Smooth muscle cell (in vitro differentiated cells): ENCODE results near the gene SMC4. TPM values are rescaled to one million over a fixed set of nuclear protein-coding genes. Genes with fewer than 3 reads are reported as not detected.

Experiments used
- DNase-seq: peaks from one replicate; lab custom pipeline; 2025; ENCODE audit not compliant: unreplicated experiment; lab: John Stamatoyannopoulos, UW
- H2AFZ ChIP-seq: fragments of 200-600 bp; sonication (generic); 2 replicates; pipeline ENCODE4 v1.6.0; 2016; ENCODE audit warnings: antibody characterized with exemption, low read depth, mild to moderate bottlenecking
- H3F3A ChIP-seq: fragments of 200-600 bp; sonication (generic); 2 replicates; pipeline ENCODE4 v1.6.0; 2017; ENCODE audit warnings: antibody characterized with exemption, low read depth
- H3K27ac ChIP-seq: fragments of 200-600 bp; sonication (generic); 2 replicates; pipeline ENCODE4 v1.5.1; 2016; ENCODE audit warnings: low read depth, mild to moderate bottlenecking
- H3K27me3 ChIP-seq: fragments of 200-600 bp; sonication (generic); 2 replicates; pipeline ENCODE4 v1.6.1; 2016; ENCODE audit warnings: low read depth, mild to moderate bottlenecking
- H3K36me3 ChIP-seq: fragments of 200-600 bp; sonication (generic); 2 replicates; pipeline ENCODE4 v1.5.1; 2016; ENCODE audit warnings: low read depth
- H3K4me1 ChIP-seq: fragments of 200-600 bp; sonication (generic); 2 replicates; pipeline ENCODE4 v1.5.1; 2016; ENCODE audit warnings: low read depth
- H3K4me2 ChIP-seq: fragments of 200-600 bp; sonication (generic); 2 replicates; pipeline ENCODE4 v1.6.0; 2016; ENCODE audit warnings: mild to moderate bottlenecking
- H3K4me3 ChIP-seq: fragments of 200-600 bp; sonication (generic); 2 replicates; pipeline ENCODE4 v1.5.1; 2016; ENCODE audit warnings: mild to moderate bottlenecking
- H3K79me2 ChIP-seq: fragments of 200-600 bp; sonication (generic); 2 replicates; pipeline ENCODE4 v1.6.0; 2016; ENCODE audit warnings: low read depth, mild to moderate bottlenecking
- H3K9ac ChIP-seq: fragments of 200-600 bp; sonication (generic); 2 replicates; pipeline ENCODE4 v1.6.0; 2016; ENCODE audit warnings: low read depth
- H3K9me3 ChIP-seq: fragments of 200-600 bp; sonication (generic); replicated peaks from 2 replicates; pipeline ENCODE4 v1.5.1; 2016; ENCODE audit warnings: low read depth
- H4K20me1 ChIP-seq: fragments of 200-600 bp; sonication (generic); 2 replicates; pipeline ENCODE4 v1.6.0; 2016; ENCODE audit warnings: low read depth
- WGBS: methylation state at CpG from one replicate; pipeline ENCODE4 v1.1.7; 2016; ENCODE audit warnings: low lambda C conversion rate; 5-methylcytosine and 5-hydroxymethylcytosine counted together
- polyA plus RNA-seq: library from polyadenylated mRNA; unstranded; fragments of >200 nt; fragmentation: Nextera tagmentation; extraction: Ambion mirVana; gene quantifications from 2 replicates; pipeline ENCODE4 v1.2.1, GENCODE V29; 2016
- total RNA-seq: library from RNA; depleted of rRNA; stranded (reverse); fragments of >200 nt; gene quantifications from 2 replicates; pipeline ENCODE4 v1.2.3, GENCODE V29; 2014
- TF ChIP-seq, protein P1 (sequence below): fragments of 200-600 bp; sonication (generic); IDR thresholded peaks from 2 replicates; pipeline ENCODE4 v1.5.1; 2017; ENCODE audit warnings: borderline replicate concordance, mild to moderate bottlenecking, antibody characterized with exemption; ENCODE audit not compliant: insufficient read depth, poor library complexity, severe bottlenecking

Gene SMC4
- total and polyA plus RNA-seq, 2 experiments from 2014 or later = 55.1 to 122 TPM

DNA sequence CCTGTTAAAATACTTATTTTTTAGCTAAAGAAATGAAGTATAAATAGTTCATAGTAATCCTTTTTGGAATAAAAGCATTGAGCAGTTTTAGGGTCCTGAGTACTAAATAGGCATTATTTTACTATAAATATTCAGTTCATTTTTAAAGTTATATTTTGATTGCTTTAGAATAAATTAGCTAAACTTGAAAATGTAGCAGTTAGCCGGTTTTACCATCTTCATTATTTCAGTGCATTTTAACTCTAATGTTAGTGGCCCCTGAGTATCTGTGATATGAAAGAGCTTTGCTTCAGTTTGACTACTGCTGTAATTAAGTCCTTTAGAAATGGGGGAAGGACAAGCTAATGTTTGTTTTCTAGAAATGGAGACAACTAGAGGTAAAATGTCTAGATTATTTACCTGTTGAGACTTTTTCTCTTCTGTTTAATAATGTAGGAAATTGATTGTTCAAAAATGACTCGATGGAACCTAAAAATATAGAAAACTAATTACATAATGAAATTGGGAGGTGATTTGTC is 3.6 kb downstream of the SMC4 start:
- H4K20me1 ChIP-seq = peaks cover 29% of the 10 kb centered on the region
- H3K27ac ChIP-seq = peak overlapping the region; percentile 57
- peak overlapping the region; percentile 86 for H3K9ac ChIP-seq
- peaks cover 93% of the 10 kb centered on the region for H3K79me2 ChIP-seq
- H3K4me3 ChIP-seq = peak overlapping the region; percentile 78
- peak overlapping the region; percentile 80 for H2AFZ ChIP-seq
- TF ChIP-seq, protein P1, sequence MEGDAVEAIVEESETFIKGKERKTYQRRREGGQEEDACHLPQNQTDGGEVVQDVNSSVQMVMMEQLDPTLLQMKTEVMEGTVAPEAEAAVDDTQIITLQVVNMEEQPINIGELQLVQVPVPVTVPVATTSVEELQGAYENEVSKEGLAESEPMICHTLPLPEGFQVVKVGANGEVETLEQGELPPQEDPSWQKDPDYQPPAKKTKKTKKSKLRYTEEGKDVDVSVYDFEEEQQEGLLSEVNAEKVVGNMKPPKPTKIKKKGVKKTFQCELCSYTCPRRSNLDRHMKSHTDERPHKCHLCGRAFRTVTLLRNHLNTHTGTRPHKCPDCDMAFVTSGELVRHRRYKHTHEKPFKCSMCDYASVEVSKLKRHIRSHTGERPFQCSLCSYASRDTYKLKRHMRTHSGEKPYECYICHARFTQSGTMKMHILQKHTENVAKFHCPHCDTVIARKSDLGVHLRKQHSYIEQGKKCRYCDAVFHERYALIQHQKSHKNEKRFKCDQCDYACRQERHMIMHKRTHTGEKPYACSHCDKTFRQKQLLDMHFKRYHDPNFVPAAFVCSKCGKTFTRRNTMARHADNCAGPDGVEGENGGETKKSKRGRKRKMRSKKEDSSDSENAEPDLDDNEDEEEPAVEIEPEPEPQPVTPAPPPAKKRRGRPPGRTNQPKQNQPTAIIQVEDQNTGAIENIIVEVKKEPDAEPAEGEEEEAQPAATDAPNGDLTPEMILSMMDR = no peak
- no peaks in the 10 kb centered on the region for H3K27me3 ChIP-seq
- no peaks in the 10 kb centered on the region for H3K36me3 ChIP-seq
- H3K4me2 ChIP-seq = peak overlapping the region; percentile 87
- H3F3A ChIP-seq = peaks cover 7% of the 10 kb centered on the region
- no peak for DNase-seq
- H3K9me3 ChIP-seq = no peaks in the 10 kb centered on the region
- peaks cover 36% of the 10 kb centered on the region for H3K4me1 ChIP-seq
- WGBS = 76% methylated on average over 2 of the region's 2 CpGs

DNA sequence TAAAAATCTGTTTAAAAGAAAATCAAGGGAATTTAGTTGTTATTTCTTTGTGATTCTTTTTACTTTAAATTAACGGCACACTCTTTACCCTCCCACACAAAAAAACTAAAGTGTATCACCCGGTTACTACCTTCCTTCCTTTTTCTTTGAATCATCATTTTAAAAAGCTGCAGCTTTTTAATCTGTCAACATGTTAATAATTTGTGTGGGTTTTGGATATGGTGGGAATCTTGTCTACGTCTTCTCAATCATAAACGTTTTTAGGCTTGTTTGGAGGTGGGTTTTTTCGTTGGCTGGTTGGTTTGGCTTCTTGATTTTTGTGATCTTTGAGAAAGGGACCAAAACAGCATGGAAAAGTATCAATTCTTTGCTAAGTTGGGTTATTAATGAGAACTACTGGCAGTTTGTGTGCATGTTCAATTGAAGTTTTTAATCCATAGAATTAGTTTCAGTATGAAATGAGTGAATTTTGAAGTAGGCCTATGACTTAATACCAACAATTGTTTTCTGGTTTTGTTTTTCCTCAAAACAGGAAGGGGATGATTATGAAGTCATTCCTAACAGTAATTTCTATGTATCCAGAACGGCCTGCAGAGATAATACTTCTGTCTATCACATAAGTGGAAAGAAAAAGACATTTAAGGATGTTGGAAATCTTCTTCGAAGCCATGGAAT is 4.5 kb downstream of the SMC4 start:
- H3K9ac ChIP-seq = peak overlapping the region; percentile 86
- no peak for DNase-seq
- peak overlapping the region; percentile 57 for H3K27ac ChIP-seq
- peak overlapping the region; percentile 78 for H3K4me3 ChIP-seq
- H3K27me3 ChIP-seq = no peaks in the 10 kb centered on the region
- H3K79me2 ChIP-seq = peaks cover 91% of the 10 kb centered on the region
- H3K4me2 ChIP-seq = peak overlapping the region; percentile 87
- H4K20me1 ChIP-seq = peaks cover 29% of the 10 kb centered on the region
- H3K36me3 ChIP-seq = no peaks in the 10 kb centered on the region
- TF ChIP-seq, protein P1 = no peak
- H3F3A ChIP-seq = peaks cover 7% of the 10 kb centered on the region
- peaks cover 31% of the 10 kb centered on the region for H3K4me1 ChIP-seq
- H2AFZ ChIP-seq = peak overlapping the region; percentile 80
- no peaks in the 10 kb centered on the region for H3K9me3 ChIP-seq
- WGBS = 50% methylated on average over 7 of the region's 7 CpGs

DNA sequence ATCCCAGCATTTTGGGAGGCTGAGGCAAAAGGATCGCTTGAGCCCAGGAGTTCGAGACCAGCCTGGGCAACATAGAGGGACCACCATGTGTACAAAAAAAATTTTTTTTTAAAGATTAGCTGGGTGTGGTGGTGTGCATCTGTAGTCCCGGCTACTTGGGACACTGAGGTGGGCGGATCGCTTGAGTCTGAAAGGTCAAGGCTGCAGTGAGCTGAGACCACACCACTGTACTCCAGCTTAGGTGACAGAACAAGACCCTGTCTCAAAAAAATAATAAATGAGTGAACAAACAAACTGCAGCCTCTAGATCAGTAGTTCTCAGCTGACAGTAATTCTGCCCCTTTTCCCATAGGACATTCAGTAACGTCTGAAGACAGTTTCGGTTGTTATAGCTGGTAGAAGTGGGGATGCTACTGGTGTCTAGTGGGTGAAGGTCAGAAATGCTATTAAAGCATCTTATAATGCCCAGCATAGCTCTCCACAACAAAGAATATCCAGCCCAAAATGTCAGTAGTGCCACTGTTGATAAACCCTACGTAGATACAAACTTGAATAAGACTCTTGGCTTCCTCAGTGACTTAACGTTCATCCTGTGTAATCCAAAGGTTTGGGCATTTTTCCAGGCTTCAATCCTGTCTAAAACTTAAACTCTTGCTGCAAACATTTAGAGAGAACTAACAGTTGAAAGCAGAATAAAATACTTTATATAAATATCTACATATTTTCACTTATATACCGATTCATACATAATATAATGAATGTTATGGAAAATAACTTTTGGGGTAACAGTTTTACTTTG is 10.6 kb downstream of the SMC4 start:
- TF ChIP-seq, protein P1 = no peak
- Histone ChIP-seq H3K27me3 (no peaks in the 10 kb centered on the region), H3K79me2 (peaks cover 73% of the 10 kb centered on the region), H3K4me3 (no peak overlapping the region), H3K4me1 (no peaks in the 10 kb centered on the region), H2AFZ (no peak overlapping the region), H3K9me3 (no peaks in the 10 kb centered on the region), H3F3A (no peaks in the 10 kb centered on the region), H3K27ac (no peak overlapping the region), H3K4me2 (no peak overlapping the region), H3K9ac (no peak overlapping the region), H3K36me3 (peaks cover 5% of the 10 kb centered on the region), H4K20me1 (no peaks in the 10 kb centered on the region)
- no peak for DNase-seq
- WGBS = 84% methylated on average over 10 of the region's 10 CpGs
